A673 (cell line): ENCODE data around the gene OR5K4. TPM values are rescaled to one million over a fixed set of nuclear protein-coding genes. Genes with fewer than 3 reads are reported as not detected.

Experiments used
- BruUV-seq: library from RNA; stranded (reverse); fragments of 400-500 nt; replicated peaks from 2 replicates; lab custom pipeline; 2021; lab: Mats Ljungman, UMichigan
- CTCF ChIA-PET: fragments of 300-600 bp; sonication (Branson Sonifier 250); formaldehyde crosslinking; loops from one replicate; lab custom pipeline; 2022; ENCODE audit warnings: antibody characterized with exemption; lab: Charles Lee
- POLR2A ChIA-PET: fragments of 300-600 bp; sonication (Branson Sonifier 250); formaldehyde crosslinking; loops from one replicate; lab custom pipeline; 2022; ENCODE audit warnings: antibody characterized with exemption; ENCODE audit not compliant: low non-redundant PET; lab: Charles Lee
- DNase-seq: peaks from one replicate; pipeline ENCODE4 v3.0.0-alpha.2; 2015; ENCODE audit warnings: low spot score
- H3K27ac ChIP-seq: fragments of 200-600 bp; sonication (generic); 2 replicates; pipeline ENCODE4 v1.5.1; 2016; ENCODE audit warnings: mixed run types, low read depth, mild to moderate bottlenecking, mixed read lengths, antibody characterized with exemption, low read length; ENCODE audit not compliant: poor library complexity, severe bottlenecking
- H3K27me3 ChIP-seq: fragments of 200-600 bp; sonication (generic); replicated peaks from 2 replicates; pipeline ENCODE4 v1.6.1; 2017; ENCODE audit warnings: mixed run types, low read depth, mild to moderate bottlenecking, mixed read lengths, antibody characterized with exemption, low read length; ENCODE audit not compliant: insufficient read depth, poor library complexity
- H3K36me3 ChIP-seq: fragments of 200-600 bp; sonication (generic); 2 replicates; pipeline ENCODE4 v1.6.1; 2016; ENCODE audit warnings: mixed run types, mild to moderate bottlenecking, mixed read lengths, antibody characterized with exemption, low read length; ENCODE audit not compliant: insufficient read depth, poor library complexity, severe bottlenecking
- H3K4me1 ChIP-seq: fragments of 200-600 bp; sonication (generic); 2 replicates; pipeline ENCODE4 v1.6.1; 2017; ENCODE audit warnings: mixed run types, mild to moderate bottlenecking, mixed read lengths, antibody characterized with exemption, low read length; ENCODE audit not compliant: insufficient read depth, poor library complexity, severe bottlenecking
- H3K4me3 ChIP-seq: fragments of 200-600 bp; sonication (generic); 2 replicates; pipeline ENCODE4 v1.5.1; 2016; ENCODE audit warnings: low read depth, mixed run types, mild to moderate bottlenecking, mixed read lengths, low read length; ENCODE audit not compliant: poor library complexity, severe bottlenecking
- H3K9me3 ChIP-seq: fragments of 200-600 bp; sonication (generic); 2 replicates; pipeline ENCODE4 v1.6.1; 2016; ENCODE audit warnings: mixed run types, low read depth, mild to moderate bottlenecking, mixed read lengths, antibody characterized with exemption, low read length; ENCODE audit not compliant: poor library complexity, severe bottlenecking
- EZH2 ChIP-seq: fragments of 200-600 bp; sonication (generic); IDR thresholded peaks from 2 replicates; pipeline ENCODE4 v1.6.1; 2017; ENCODE audit warnings: borderline replicate concordance, low read depth, mild to moderate bottlenecking, mixed read lengths, antibody characterized with exemption, low read length; ENCODE audit not compliant: poor library complexity, severe bottlenecking
- intact Hi-C: fragments of 100-400 bp; cut with micrococcal nuclease; formaldehyde crosslinking; loops from one replicate; pipeline ENCODE4 v1.10.0; 2022; ENCODE audit not compliant: unreplicated experiment
- total RNA-seq: library from RNA; stranded (reverse); gene quantifications from 2 replicates; pipeline ENCODE4 v1.2.3, GENCODE V29; 2021
- TF ChIP-seq, protein P1 (sequence below): fragments of 300-800, 200-600 bp; sonication (generic); conservative IDR thresholded peaks from 2 replicates; pipeline ENCODE4 v1.5.1; 2017; ENCODE audit warnings: low read depth, mild to moderate bottlenecking, antibody characterized with exemption, low read length, moderate library complexity, mixed read lengths

OR5K4 gene
- total RNA-seq, 1 experiment from 2014 or later: not detected

GRCh38 chr3:98359250-98359649, 5.6 kb downstream of the OR5K4 start:
- no peak overlapping the region for H3K4me3 ChIP-seq
- ChIA-PET POLR2A (interaction anchor here (0.6 kb wide), 1 partner anchor 98 kb away, joined by 3 read pairs; no protein-coding TSS in a partner anchor), CTCF (no interaction called here)
- H3K27me3 ChIP-seq: no peaks in the 10 kb centered on the region
- H3K27ac ChIP-seq: no peak overlapping the region
- DNase-seq: no peak
- H3K4me1 ChIP-seq: no peaks in the 10 kb centered on the region
- H3K9me3 ChIP-seq: no peaks in the 10 kb centered on the region
- no peak for TF ChIP-seq EZH2
- TF ChIP-seq, protein P1, sequence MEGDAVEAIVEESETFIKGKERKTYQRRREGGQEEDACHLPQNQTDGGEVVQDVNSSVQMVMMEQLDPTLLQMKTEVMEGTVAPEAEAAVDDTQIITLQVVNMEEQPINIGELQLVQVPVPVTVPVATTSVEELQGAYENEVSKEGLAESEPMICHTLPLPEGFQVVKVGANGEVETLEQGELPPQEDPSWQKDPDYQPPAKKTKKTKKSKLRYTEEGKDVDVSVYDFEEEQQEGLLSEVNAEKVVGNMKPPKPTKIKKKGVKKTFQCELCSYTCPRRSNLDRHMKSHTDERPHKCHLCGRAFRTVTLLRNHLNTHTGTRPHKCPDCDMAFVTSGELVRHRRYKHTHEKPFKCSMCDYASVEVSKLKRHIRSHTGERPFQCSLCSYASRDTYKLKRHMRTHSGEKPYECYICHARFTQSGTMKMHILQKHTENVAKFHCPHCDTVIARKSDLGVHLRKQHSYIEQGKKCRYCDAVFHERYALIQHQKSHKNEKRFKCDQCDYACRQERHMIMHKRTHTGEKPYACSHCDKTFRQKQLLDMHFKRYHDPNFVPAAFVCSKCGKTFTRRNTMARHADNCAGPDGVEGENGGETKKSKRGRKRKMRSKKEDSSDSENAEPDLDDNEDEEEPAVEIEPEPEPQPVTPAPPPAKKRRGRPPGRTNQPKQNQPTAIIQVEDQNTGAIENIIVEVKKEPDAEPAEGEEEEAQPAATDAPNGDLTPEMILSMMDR: no peak
- BruUV-seq: no TSS peak
- no peaks in the 10 kb centered on the region for H3K36me3 ChIP-seq
- intact Hi-C loops: no loop called here

DNA sequence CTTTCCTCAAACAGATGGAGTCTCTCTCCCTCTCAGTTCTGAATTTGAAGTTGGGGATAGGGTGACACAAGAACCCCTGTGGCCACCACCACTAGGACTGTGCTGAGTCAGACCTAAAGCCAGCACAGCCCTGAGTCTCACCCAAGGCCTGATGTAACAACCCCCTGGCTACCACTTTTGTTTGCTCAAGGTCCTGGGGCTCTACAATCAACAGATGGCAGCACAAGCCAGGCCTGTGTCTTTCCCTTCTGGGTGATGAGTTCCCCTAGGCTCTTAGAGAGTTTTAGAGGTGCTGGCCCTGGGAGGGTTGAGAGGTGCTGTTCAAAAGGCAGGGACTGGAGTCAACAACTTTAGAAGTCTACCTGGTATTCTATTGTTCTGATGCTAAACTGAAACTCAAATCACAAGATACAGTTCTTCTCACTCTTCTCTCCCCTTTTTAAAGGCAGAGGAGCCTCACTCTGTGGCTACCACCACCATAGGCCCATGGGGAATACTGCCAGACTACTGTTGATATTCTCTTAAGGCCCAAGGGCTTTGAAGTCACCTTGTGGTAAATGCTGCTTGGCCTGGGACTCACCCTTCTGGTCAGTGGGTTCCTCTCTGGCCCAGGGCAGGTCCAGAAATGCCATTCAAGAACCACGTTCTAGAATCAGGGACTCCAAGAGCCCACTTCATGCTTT, 6.5 kb downstream of the OR5K4 start:
- intact Hi-C loops: no loop called here
- no peaks in the 10 kb centered on the region for H3K9me3 ChIP-seq
- H3K36me3 ChIP-seq: no peaks in the 10 kb centered on the region
- TF ChIP-seq, protein P1: no peak
- no peak for TF ChIP-seq EZH2
- no TSS peak for BruUV-seq
- H3K27me3 ChIP-seq: no peaks in the 10 kb centered on the region
- DNase-seq: peak; percentile 1
- POLR2A ChIA-PET: no interaction called here
- CTCF ChIA-PET: no interaction called here
- H3K27ac ChIP-seq: no peak overlapping the region
- H3K4me3 ChIP-seq: no peak overlapping the region
- no peaks in the 10 kb centered on the region for H3K4me1 ChIP-seq

GRCh38 chr3:98360681-98361080, 7.0 kb downstream of the OR5K4 start:
- BruUV-seq: no TSS peak
- Histone ChIP-seq H3K27me3 (no peaks in the 10 kb centered on the region), H3K27ac (no peak overlapping the region), H3K36me3 (no peaks in the 10 kb centered on the region), H3K4me1 (no peaks in the 10 kb centered on the region), H3K4me3 (no peak overlapping the region), H3K9me3 (no peaks in the 10 kb centered on the region)
- no peak for DNase-seq
- CTCF ChIA-PET: no interaction called here
- TF ChIP-seq, protein P1: no peak
- no peak for TF ChIP-seq EZH2
- intact Hi-C loops: no loop called here
- POLR2A ChIA-PET: no interaction called here
